HepG2 (cell line): Measurements from ENCODE around the gene BTNL3. TPM values are rescaled to one million over a fixed set of nuclear protein-coding genes. Genes with fewer than 3 reads are reported as not detected.

Experiments used
- ATAC-seq: fragments of 200-7000 bp; cut with Tn5 transposase; 3 replicates; pipeline ENCODE4 v1.9.1; 2020; ENCODE audit warnings: mild to moderate bottlenecking, moderate library complexity
- BruUV-seq: library from RNA; stranded (reverse); fragments of 400-500 nt; replicated peaks from 2 replicates; lab custom pipeline; 2021; lab: Mats Ljungman, UMichigan
- CTCF ChIA-PET: fragments of 300-600 bp; formaldehyde crosslinking; extraction: SDS; loops from one replicate; lab custom pipeline; 2021; ENCODE audit warnings: low total read pairs, inconsistent platforms, low intra/inter-chr PET ratio; lab: Yijun Ruan, JAX
- POLR2A ChIA-PET: fragments of 350-600 bp; sonication (Branson Sonifier 250); formaldehyde crosslinking; loops from one replicate; lab custom pipeline; 2020; ENCODE audit warnings: antibody characterized with exemption, inconsistent platforms; lab: Yijun Ruan, JAX
- DNase-seq: peaks from one replicate; pipeline ENCODE4 v3.0.0-alpha.2; 2015; ENCODE audit warnings: low spot score
- FAIRE-seq: peaks from 3 replicates; lab custom pipeline; 2011; peaks lifted over from hg19 to GRCh38; lab: Jason Lieb, UNC
- H2AFZ ChIP-seq: one replicate; pipeline ENCODE4 v1.6.1; 2011; ENCODE audit warnings: low read length, inconsistent platforms
- H3K27ac ChIP-seq: fragments of 300-600 bp; 3 replicates; pipeline ENCODE4 v1.8.0; 2011; ENCODE audit warnings: mixed run types, mild to moderate bottlenecking, mixed read lengths, low read length, inconsistent platforms; ENCODE audit not compliant: insufficient read depth; ENCODE audit errors: extremely low read length
- H3K27me3 ChIP-seq, 2 experiments: fragments of 200-600 bp in 1 of 2; 2 replicates in 1 of 2; 3 replicates in 1 of 2; pipeline versions ENCODE4 v1.6.0 to v1.8.0; 2011; ENCODE audit warnings: low read length in 2 of 2, mild to moderate bottlenecking in 2 of 2, moderate library complexity in 2 of 2, inconsistent platforms in 1 of 2; ENCODE audit not compliant: insufficient read depth in 2 of 2, control insufficient read depth in 1 of 2
- H3K36me3 ChIP-seq, 2 experiments: fragments of 200-600 bp in 1 of 2; replicated peaks in 1 of 2; 2 replicates in 1 of 2; 3 replicates in 1 of 2; pipeline versions ENCODE4 v1.5.1 to v1.8.0; 2011; ENCODE audit warnings: low read length in 2 of 2, inconsistent platforms in 1 of 2; ENCODE audit not compliant: insufficient read depth in 2 of 2, control insufficient read depth in 1 of 2
- H3K4me1 ChIP-seq: 2 replicates; pipeline ENCODE4 v1.5.1; 2012; ENCODE audit warnings: low read length, inconsistent platforms; ENCODE audit not compliant: insufficient read depth
- H3K4me2 ChIP-seq: 2 replicates; pipeline ENCODE4 v1.6.0; 2011; ENCODE audit warnings: low read depth, low read length, inconsistent platforms
- H3K4me3 ChIP-seq, 3 experiments: fragments of 200-600 bp in 1 of 3; sonication (generic), shearing (Covaris generic) in 1 of 3; replicated peaks in 1 of 3; 2 replicates each; pipeline ENCODE4 v1.5.1; 2011 to 2016; ENCODE audit warnings: low read length in 3 of 3, inconsistent platforms in 2 of 3, low read depth in 2 of 3, mild to moderate bottlenecking in 2 of 3, control low read depth in 1 of 3, mixed read lengths in 1 of 3; ENCODE audit not compliant: insufficient read depth in 1 of 3
- H3K79me2 ChIP-seq: one replicate; pipeline ENCODE4 v1.6.1; 2011; ENCODE audit warnings: low read length, inconsistent platforms; ENCODE audit not compliant: insufficient read depth
- H3K9ac ChIP-seq: 2 replicates; pipeline ENCODE4 v1.6.0; 2011; ENCODE audit warnings: mild to moderate bottlenecking, low read depth, low read length, inconsistent platforms; ENCODE audit not compliant: insufficient read depth
- H3K9me3 ChIP-seq: 2 replicates; pipeline ENCODE4 v1.5.1; 2012; ENCODE audit warnings: mild to moderate bottlenecking, low read length
- H4K20me1 ChIP-seq: 2 replicates; pipeline ENCODE4 v1.6.0; 2011; ENCODE audit warnings: inconsistent platforms, mild to moderate bottlenecking, low read length, moderate library complexity; ENCODE audit not compliant: insufficient read depth
- ATF1 ChIP-seq: IDR thresholded peaks from 2 replicates; pipeline ENCODE4 v1.6.1; 2016; ENCODE audit warnings: mild to moderate bottlenecking, control low read depth
- PHF21A ChIP-seq: sonication (generic); formaldehyde crosslinking; IDR thresholded peaks from 2 replicates; pipeline ENCODE4 v1.5.0; 2020; ENCODE audit warnings: mild to moderate bottlenecking, missing genetic modification reagents
- TP53 ChIP-seq: sonication (generic); formaldehyde crosslinking; conservative IDR thresholded peaks from 2 replicates; pipeline ENCODE4 v1.4.0; 2020; ENCODE audit warnings: missing genetic modification reagents
- ZNF17 ChIP-seq: sonication (generic); formaldehyde crosslinking; IDR thresholded peaks from 2 replicates; pipeline ENCODE4 v1.5.0; 2020; ENCODE audit warnings: mild to moderate bottlenecking, missing genetic modification reagents
- ZNF296 ChIP-seq: sonication (generic); formaldehyde crosslinking; conservative IDR thresholded peaks from 2 replicates; pipeline ENCODE4 v1.5.0; 2020; ENCODE audit warnings: mild to moderate bottlenecking, missing genetic modification reagents
- ZNF713 ChIP-seq: sonication (generic); formaldehyde crosslinking; IDR thresholded peaks from 2 replicates; pipeline ENCODE4 v1.4.0; 2020; ENCODE audit warnings: mild to moderate bottlenecking, missing genetic modification reagents
- ZNF788 ChIP-seq: sonication (generic); formaldehyde crosslinking; IDR thresholded peaks from 2 replicates; pipeline ENCODE4 v1.5.0; 2020; ENCODE audit warnings: mild to moderate bottlenecking, missing genetic modification reagents, borderline replicate concordance
- WGBS: methylation state at CpG from one replicate; pipeline ENCODE4 v1.1.6; 2017; ENCODE audit warnings: low lambda C conversion rate; 5-methylcytosine and 5-hydroxymethylcytosine counted together
- in situ Hi-C: cut with HindIII; loops from 2 replicates; pipeline ENCODE4 v1.10.0; 2017; ENCODE audit warnings: low pct_unique_long_range_greater_than_20kb; ENCODE audit not compliant: extremely low pct_ligation_motif_present
- intact Hi-C: fragments of 100-400 bp; cut with micrococcal nuclease; formaldehyde crosslinking; loops from one replicate; pipeline ENCODE4 v1.10.0; 2022; ENCODE audit not compliant: unreplicated experiment
- polyA plus RNA-seq, 8 experiments: library from polyadenylated mRNA; depleted of rRNA in 3 of 8; stranded (reverse) in 7 of 8; unstranded in 1 of 8; fragments of >200 nt; fragmentation: Illumina TruSeq in 4 of 8; extraction: Trizol in 4 of 8; gene quantifications; 2 replicates each; pipeline versions ENCODE4 v1.2.1 to v1.2.3, GENCODE V29; 2011 to 2016; ENCODE audit warnings: low read depth in 4 of 8, missing spikeins in 1 of 8, mixed read lengths in 1 of 8; ENCODE audit not compliant: insufficient read depth in 1 of 8
- total RNA-seq, 5 experiments: library from RNA; depleted of rRNA; stranded (reverse); fragments of >200 nt; fragmentation: Illumina TruSeq; extraction: Trizol; gene quantifications; 2 replicates each; pipeline ENCODE4 v1.2.3, GENCODE V29; 2016; ENCODE audit warnings: low read depth in 1 of 5
- TF ChIP-seq, protein P1 (sequence below): sonication (generic); formaldehyde crosslinking; IDR thresholded peaks from 2 replicates; pipeline ENCODE4 v1.5.1; 2020; ENCODE audit warnings: mild to moderate bottlenecking, missing genetic modification reagents, borderline replicate concordance
- TF ChIP-seq, protein P2 (sequence below): sonication (generic); formaldehyde crosslinking; IDR thresholded peaks from 2 replicates; pipeline ENCODE4 v1.4.0; 2020; ENCODE audit warnings: low read depth, missing genetic modification reagents
- TF ChIP-seq, protein P3 (sequence below): sonication (generic); formaldehyde crosslinking; IDR thresholded peaks from 2 replicates; pipeline ENCODE4 v1.4.0; 2020; ENCODE audit warnings: missing genetic modification reagents
- TF ChIP-seq, protein P4 (sequence below): IDR thresholded peaks from 2 replicates; pipeline ENCODE4 v1.6.1; 2016

Gene BTNL3
- total and polyA plus RNA-seq, 2 of the 13 experiments (the other 11 are each of a cell fraction or from before 2014, with no cell fraction given) = not detected

DNA sequence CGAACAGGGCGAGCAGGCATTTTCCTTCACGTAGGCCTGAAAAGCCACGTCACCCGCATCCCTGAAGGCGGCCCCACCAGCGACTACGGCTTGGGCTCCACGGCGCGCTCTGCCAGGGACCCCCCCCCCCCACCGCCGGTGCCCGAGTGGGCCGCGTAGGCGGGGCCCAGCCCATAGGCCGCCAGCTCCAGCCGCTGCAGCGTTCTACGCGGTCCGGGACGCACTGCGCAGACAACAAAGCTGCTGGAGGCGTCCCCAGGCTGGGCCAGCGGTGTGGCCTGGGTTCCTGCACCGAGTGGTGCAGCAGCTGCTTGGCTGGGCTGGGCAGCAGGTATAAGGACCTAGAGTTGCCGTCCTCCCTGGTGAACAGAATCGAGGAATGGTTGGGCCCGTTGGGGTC lies 18.3 kb upstream of the BTNL3 start:
- Histone ChIP-seq H3K27me3 (no peaks in the 10 kb centered on the region; a peak in 2 of 5 replicates), H2AFZ (no peak overlapping the region), H3K4me2 (no peak overlapping the region), H4K20me1 (no peaks in the 10 kb centered on the region), H3K27ac (no peak overlapping the region), H3K36me3 (no peaks in the 10 kb centered on the region), H3K79me2 (no peaks in the 10 kb centered on the region), H3K9ac (no peak overlapping the region), H3K9me3 (no peaks in the 10 kb centered on the region), H3K4me1 (no peaks in the 10 kb centered on the region), H3K4me3 (no peak overlapping the region)
- BruUV-seq = no TSS peak
- intact Hi-C loops (no loop called here), in situ Hi-C loops (no loop called here)
- no peak for TF ChIP-seq TP53 (CRISPR knock-in tag)
- TF ChIP-seq, protein P1, sequence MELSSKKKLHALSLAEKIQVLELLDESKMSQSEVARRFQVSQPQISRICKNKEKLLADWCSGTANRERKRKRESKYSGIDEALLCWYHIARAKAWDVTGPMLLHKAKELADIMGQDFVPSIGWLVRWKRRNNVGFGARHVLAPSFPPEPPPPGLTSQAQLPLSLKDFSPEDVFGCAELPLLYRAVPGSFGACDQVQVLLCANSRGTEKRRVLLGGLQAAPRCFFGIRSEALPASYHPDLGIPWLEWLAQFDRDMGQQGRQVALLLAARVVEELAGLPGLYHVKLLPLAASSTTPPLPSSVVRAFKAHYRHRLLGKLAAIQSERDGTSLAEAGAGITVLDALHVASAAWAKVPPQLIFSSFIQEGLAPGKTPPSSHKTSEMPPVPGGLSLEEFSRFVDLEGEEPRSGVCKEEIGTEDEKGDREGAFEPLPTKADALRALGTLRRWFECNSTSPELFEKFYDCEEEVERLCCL = no peak
- TF ChIP-seq, protein P2, sequence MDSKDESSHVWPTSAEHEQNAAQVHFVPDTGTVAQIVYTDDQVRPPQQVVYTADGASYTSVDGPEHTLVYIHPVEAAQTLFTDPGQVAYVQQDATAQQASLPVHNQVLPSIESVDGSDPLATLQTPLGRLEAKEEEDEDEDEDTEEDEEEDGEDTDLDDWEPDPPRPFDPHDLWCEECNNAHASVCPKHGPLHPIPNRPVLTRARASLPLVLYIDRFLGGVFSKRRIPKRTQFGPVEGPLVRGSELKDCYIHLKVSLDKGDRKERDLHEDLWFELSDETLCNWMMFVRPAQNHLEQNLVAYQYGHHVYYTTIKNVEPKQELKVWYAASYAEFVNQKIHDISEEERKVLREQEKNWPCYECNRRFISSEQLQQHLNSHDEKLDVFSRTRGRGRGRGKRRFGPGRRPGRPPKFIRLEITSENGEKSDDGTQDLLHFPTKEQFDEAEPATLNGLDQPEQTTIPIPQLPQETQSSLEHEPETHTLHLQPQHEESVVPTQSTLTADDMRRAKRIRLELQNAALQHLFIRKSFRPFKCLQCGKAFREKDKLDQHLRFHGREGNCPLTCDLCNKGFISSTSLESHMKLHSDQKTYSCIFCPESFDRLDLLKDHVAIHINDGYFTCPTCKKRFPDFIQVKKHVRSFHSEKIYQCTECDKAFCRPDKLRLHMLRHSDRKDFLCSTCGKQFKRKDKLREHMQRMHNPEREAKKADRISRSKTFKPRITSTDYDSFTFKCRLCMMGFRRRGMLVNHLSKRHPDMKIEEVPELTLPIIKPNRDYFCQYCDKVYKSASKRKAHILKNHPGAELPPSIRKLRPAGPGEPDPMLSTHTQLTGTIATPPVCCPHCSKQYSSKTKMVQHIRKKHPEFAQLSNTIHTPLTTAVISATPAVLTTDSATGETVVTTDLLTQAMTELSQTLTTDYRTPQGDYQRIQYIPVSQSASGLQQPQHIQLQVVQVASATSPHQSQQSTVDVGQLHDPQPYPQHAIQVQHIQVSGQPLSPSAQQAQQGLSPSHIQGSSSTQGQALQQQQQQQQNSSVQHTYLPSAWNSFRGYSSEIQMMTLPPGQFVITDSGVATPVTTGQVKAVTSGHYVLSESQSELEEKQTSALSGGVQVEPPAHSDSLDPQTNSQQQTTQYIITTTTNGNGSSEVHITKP (CRISPR knock-in tag) = no peak
- TF ChIP-seq PHF21A (CRISPR knock-in tag) = no peak
- no peak for TF ChIP-seq ZNF713 (CRISPR knock-in tag)
- TF ChIP-seq, protein P3, sequence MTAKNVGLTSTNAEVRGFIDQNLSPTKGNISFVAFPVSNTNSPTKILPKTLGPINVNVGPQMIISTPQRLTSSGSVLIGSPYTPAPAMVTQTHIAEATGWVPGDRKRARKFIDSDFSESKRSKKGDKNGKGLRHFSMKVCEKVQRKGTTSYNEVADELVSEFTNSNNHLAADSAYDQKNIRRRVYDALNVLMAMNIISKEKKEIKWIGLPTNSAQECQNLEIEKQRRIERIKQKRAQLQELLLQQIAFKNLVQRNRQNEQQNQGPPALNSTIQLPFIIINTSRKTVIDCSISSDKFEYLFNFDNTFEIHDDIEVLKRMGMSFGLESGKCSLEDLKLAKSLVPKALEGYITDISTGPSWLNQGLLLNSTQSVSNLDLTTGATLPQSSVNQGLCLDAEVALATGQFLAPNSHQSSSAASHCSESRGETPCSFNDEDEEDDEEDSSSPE (CRISPR knock-in tag) = no peak
- no peak for TF ChIP-seq ZNF17
- TF ChIP-seq, protein P4, sequence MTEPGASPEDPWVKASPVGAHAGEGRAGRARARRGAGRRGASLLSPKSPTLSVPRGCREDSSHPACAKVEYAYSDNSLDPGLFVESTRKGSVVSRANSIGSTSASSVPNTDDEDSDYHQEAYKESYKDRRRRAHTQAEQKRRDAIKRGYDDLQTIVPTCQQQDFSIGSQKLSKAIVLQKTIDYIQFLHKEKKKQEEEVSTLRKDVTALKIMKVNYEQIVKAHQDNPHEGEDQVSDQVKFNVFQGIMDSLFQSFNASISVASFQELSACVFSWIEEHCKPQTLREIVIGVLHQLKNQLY (CRISPR knock-in tag) = no peak
- no peak for TF ChIP-seq ZNF296 (CRISPR knock-in tag)
- TF ChIP-seq ZNF788 (CRISPR knock-in tag) = no peak
- no peak for TF ChIP-seq ATF1 (CRISPR knock-in tag)
- CTCF ChIA-PET = no interaction called here
- DNase-seq (no peak), ATAC-seq (no peak), FAIRE-seq (no peak)
- 82% methylated on average over 2 of the region's 31 CpGs for WGBS
- POLR2A ChIA-PET = no interaction called here
